DMS153 treated with DMSO at 0.1 percent for 48 hours (cell line): Measurements from ENCODE around the gene S100A2.
A peak's percentile ranks its signal among the peaks of the same experiment; 100 is the strongest.
"Not testable (repeated sequence)": the region's sequence is repeated elsewhere in the genome, so short reads cannot be mapped to it uniquely, and the experiment has no call there.

Source experiments
- DNase-seq: peaks from one replicate; lab custom pipeline; 2025; ENCODE audit not compliant: unreplicated experiment; lab: John Stamatoyannopoulos, UW

Gene S100A2

GRCh38 chr1:153592748-153593147, 27.1 kb upstream of the S100A2 start:
- DNase-seq: no peak

- DNase-seq: no peak
Measured at GRCh38 chr1:153588482-153588881, 22.8 kb upstream of the S100A2 start.

GRCh38 chr1:153588033-153588432, 22.4 kb upstream of the S100A2 start:
- not testable (repeated sequence) for DNase-seq

GRCh38 chr1:153587314-153587713, 21.7 kb upstream of the S100A2 start:
- DNase-seq: no peak

- DNase-seq: no peak
Measured at GRCh38 chr1:153586347-153586746, 20.7 kb upstream of the S100A2 start.

- DNase-seq: no peak
Measured at GRCh38 chr1:153585006-153585405, 19.4 kb upstream of the S100A2 start.

- no peak for DNase-seq
Measured at GRCh38 chr1:153583976-153584375, 18.3 kb upstream of the S100A2 start.

GRCh38 chr1:153583514-153583913, 17.9 kb upstream of the S100A2 start:
- DNase-seq: not testable (repeated sequence)

- not testable (repeated sequence) for DNase-seq
Measured at GRCh38 chr1:153582836-153583235, 17.2 kb upstream of the S100A2 start.

GRCh38 chr1:153578936-153579335, 13.3 kb upstream of the S100A2 start:
- no peak for DNase-seq

GRCh38 chr1:153578490-153578889, 12.8 kb upstream of the S100A2 start:
- DNase-seq: no peak

GRCh38 chr1:153577624-153578051, 12.0 kb upstream of the S100A2 start:
- no peak for DNase-seq

- DNase-seq: no peak
Measured at GRCh38 chr1:153577138-153577537, 11.5 kb upstream of the S100A2 start.

- DNase-seq: not testable (repeated sequence)
Measured at GRCh38 chr1:153575497-153575896, 9.9 kb upstream of the S100A2 start.

GRCh38 chr1:153575081-153575491, 9.4 kb upstream of the S100A2 start:
- DNase-seq: not testable (repeated sequence)

GRCh38 chr1:153573351-153573750, 7.7 kb upstream of the S100A2 start:
- DNase-seq: no peak

- DNase-seq: peak; percentile 86
Measured at GRCh38 chr1:153572569-153573015, 6.9 kb upstream of the S100A2 start.

GRCh38 chr1:153571706-153572105, 6.1 kb upstream of the S100A2 start:
- DNase-seq: no peak

- no peak for DNase-seq
Measured at GRCh38 chr1:153570874-153571273, 5.2 kb upstream of the S100A2 start.

GRCh38 chr1:153569465-153569864, 3.8 kb upstream of the S100A2 start:
- no peak for DNase-seq

GRCh38 chr1:153568367-153569099, 2.9 kb upstream of the S100A2 start:
- peak; percentile 99 for DNase-seq

GRCh38 chr1:153567621-153568366, 2.1 kb upstream of the S100A2 start:
- DNase-seq: peak; percentile 79
